PC-9 (cell line): Measurements from ENCODE around the gene ANKRD44. TPM values are rescaled to one million over a fixed set of nuclear protein-coding genes. Genes with fewer than 3 reads are reported as not detected.

Experiments used
- BruUV-seq: library from RNA; stranded (reverse); fragments of 400-500 nt; replicated peaks from 2 replicates; lab custom pipeline; 2021; lab: Mats Ljungman, UMichigan
- CTCF ChIA-PET: fragments of 300-600 bp; sonication (Branson Sonifier 250); formaldehyde crosslinking; loops from one replicate; lab custom pipeline; 2022; ENCODE audit warnings: antibody characterized with exemption; lab: Charles Lee
- POLR2A ChIA-PET: fragments of 300-600 bp; sonication (Branson Sonifier 250); formaldehyde crosslinking; loops from one replicate; lab custom pipeline; 2022; ENCODE audit warnings: antibody characterized with exemption; ENCODE audit not compliant: unreplicated experiment; lab: Charles Lee
- DNase-seq, 2 experiments: peaks; one replicate each; pipeline versions ENCODE4 v3.0.0 to v3.0.0-alpha.2; 2015 to 2022; ENCODE audit warnings: mixed read lengths in 1 of 2
- H2AFZ ChIP-seq: fragments of 200-600 bp; sonication (generic); 2 replicates; pipeline ENCODE4 v1.8.1; 2017; ENCODE audit warnings: antibody characterized with exemption
- H3F3A ChIP-seq: fragments of 200-600 bp; sonication (generic); 2 replicates; pipeline ENCODE4 v1.8.1; 2017; ENCODE audit warnings: antibody characterized with exemption, mild to moderate bottlenecking, low read depth; ENCODE audit not compliant: insufficient read depth
- H3K27ac ChIP-seq: fragments of 200-600 bp; sonication (generic); 2 replicates; pipeline ENCODE4 v1.6.1; 2016; ENCODE audit warnings: mixed run types
- H3K27me3 ChIP-seq: fragments of 200-600 bp; sonication (generic); 2 replicates; pipeline ENCODE4 v1.6.1; 2016; ENCODE audit warnings: low read depth, mixed run types; ENCODE audit not compliant: insufficient read depth
- H3K36me3 ChIP-seq: fragments of 200-600 bp; sonication (generic); 2 replicates; pipeline ENCODE4 v1.6.1; 2016; ENCODE audit warnings: low read depth, mixed run types
- H3K4me1 ChIP-seq: fragments of 200-600 bp; sonication (generic); replicated peaks from 2 replicates; pipeline ENCODE4 v1.6.1; 2016; ENCODE audit warnings: mixed run types; ENCODE audit not compliant: insufficient read depth
- H3K4me2 ChIP-seq: fragments of 200-600 bp; sonication (generic); 2 replicates; pipeline ENCODE4 v1.6.1; 2017; ENCODE audit warnings: mixed run types
- H3K4me3 ChIP-seq: fragments of 200-600 bp; sonication (generic); 2 replicates; pipeline ENCODE4 v1.6.1; 2016; ENCODE audit warnings: mixed run types
- H3K79me2 ChIP-seq: fragments of 200-600 bp; sonication (generic); 2 replicates; pipeline ENCODE4 v1.6.1; 2017; ENCODE audit warnings: low read depth, mixed run types
- H3K9me2 ChIP-seq: fragments of 200-600 bp; sonication (generic); 2 replicates; pipeline ENCODE4 v1.8.1; 2017; ENCODE audit warnings: mild to moderate bottlenecking; ENCODE audit not compliant: insufficient read depth
- H3K9me3 ChIP-seq: fragments of 200-600 bp; sonication (generic); 2 replicates; pipeline ENCODE4 v1.8.1; 2016; ENCODE audit warnings: low read depth; ENCODE audit not compliant: insufficient read depth
- H4K20me1 ChIP-seq: fragments of 200-600 bp; sonication (generic); 2 replicates; pipeline ENCODE4 v1.8.1; 2017; ENCODE audit not compliant: insufficient read depth
- CTCF ChIP-seq: fragments of 200-600 bp; sonication (generic); conservative IDR thresholded peaks from 2 replicates; pipeline ENCODE4 v1.6.1; 2017; ENCODE audit warnings: mixed run types, antibody characterized with exemption, mild to moderate bottlenecking, moderate library complexity
- EZH2 ChIP-seq: fragments of 200-600 bp; sonication (generic); IDR thresholded peaks from 2 replicates; pipeline ENCODE4 v1.8.0; 2017; ENCODE audit warnings: antibody characterized with exemption, low read depth
- intact Hi-C: fragments of 100-400 bp; cut with micrococcal nuclease; formaldehyde crosslinking; loops from one replicate; pipeline ENCODE4 v1.10.0; 2022; ENCODE audit not compliant: unreplicated experiment
- total RNA-seq: library from RNA; stranded (reverse); gene quantifications from 2 replicates; pipeline ENCODE4 v1.2.3, GENCODE V29; 2021

Gene ANKRD44
- total RNA-seq, 1 experiment from 2014 or later, result 3.4 TPM

- Histone ChIP-seq H3K36me3 (no peaks in the 10 kb centered on the region), H3K27ac (no peak overlapping the region), H3K9me2 (no peaks in the 10 kb centered on the region), H3K27me3 (no peaks in the 10 kb centered on the region), H3K79me2 (no peaks in the 10 kb centered on the region), H3K4me3 (no peak overlapping the region), H2AFZ (no peak overlapping the region), H3K4me1 (no peaks in the 10 kb centered on the region), H3K4me2 (no peak overlapping the region), H3F3A (no peaks in the 10 kb centered on the region), H4K20me1 (no peaks in the 10 kb centered on the region), H3K9me3 (no peaks in the 10 kb centered on the region)
- DNase-seq, result no peak
- BruUV-seq, result no TSS peak
- ChIA-PET CTCF (no interaction called here), POLR2A (no interaction called here)
- intact Hi-C loops, result no loop called here
- no peak for TF ChIP-seq EZH2
Measured at GRCh38 chr2:197339496-197340220, 29.1 kb upstream of the ANKRD44 start.

- intact Hi-C loops, result no loop called here
- Histone ChIP-seq H3K79me2 (no peaks in the 10 kb centered on the region), H3K27me3 (no peaks in the 10 kb centered on the region), H3K4me2 (no peak overlapping the region), H2AFZ (no peak overlapping the region), H4K20me1 (no peaks in the 10 kb centered on the region), H3K27ac (no peak overlapping the region), H3K36me3 (no peaks in the 10 kb centered on the region), H3F3A (no peaks in the 10 kb centered on the region), H3K4me1 (no peaks in the 10 kb centered on the region), H3K9me3 (no peaks in the 10 kb centered on the region), H3K9me2 (no peaks in the 10 kb centered on the region), H3K4me3 (no peak overlapping the region)
- no TSS peak for BruUV-seq
- ChIA-PET CTCF (no interaction called here), POLR2A (no interaction called here)
- DNase-seq, result no peak
- no peak for TF ChIP-seq EZH2
- no peak for TF ChIP-seq CTCF
Measured at GRCh38 chr2:197339016-197339415, 28.4 kb upstream of the ANKRD44 start.

- Histone ChIP-seq H3K9me3 (no peaks in the 10 kb centered on the region), H3F3A (no peaks in the 10 kb centered on the region), H4K20me1 (no peaks in the 10 kb centered on the region), H2AFZ (no peak overlapping the region), H3K4me3 (no peak overlapping the region), H3K36me3 (no peaks in the 10 kb centered on the region), H3K79me2 (no peaks in the 10 kb centered on the region), H3K4me2 (no peak overlapping the region), H3K27me3 (no peaks in the 10 kb centered on the region), H3K4me1 (no peaks in the 10 kb centered on the region), H3K9me2 (no peaks in the 10 kb centered on the region), H3K27ac (no peak overlapping the region)
- no peak for DNase-seq
- ChIA-PET CTCF (no interaction called here), POLR2A (no interaction called here)
- BruUV-seq, result no TSS peak
- intact Hi-C loops, result no loop called here
- TF ChIP-seq CTCF (no peak), EZH2 (no peak)
Measured at GRCh38 chr2:197332641-197333040, 22.1 kb upstream of the ANKRD44 start.

GRCh38 chr2:197328461-197328860 lies 17.9 kb upstream of the ANKRD44 start:
- no peaks in the 10 kb centered on the region for H3K79me2 ChIP-seq
- ChIA-PET POLR2A (no interaction called here), CTCF (no interaction called here)
- no peak overlapping the region for H3K4me3 ChIP-seq
- no peak for TF ChIP-seq EZH2
- intact Hi-C loops, result no loop called here
- no peaks in the 10 kb centered on the region for H3F3A ChIP-seq
- no TSS peak for BruUV-seq
- H3K36me3 ChIP-seq, result no peaks in the 10 kb centered on the region
- no peaks in the 10 kb centered on the region for H3K4me1 ChIP-seq
- H3K27ac ChIP-seq, result no peak overlapping the region
- no peak overlapping the region for H2AFZ ChIP-seq
- no peak for DNase-seq
- no peaks in the 10 kb centered on the region for H4K20me1 ChIP-seq
- no peak overlapping the region for H3K4me2 ChIP-seq
- no peaks in the 10 kb centered on the region for H3K27me3 ChIP-seq
- H3K9me3 ChIP-seq, result no peaks in the 10 kb centered on the region
- H3K9me2 ChIP-seq, result no peaks in the 10 kb centered on the region
